ENCODE data around the gene EMC9. TPM values are rescaled to one million over a fixed set of nuclear protein-coding genes. Genes with fewer than 3 reads are reported as not detected.

Gene EMC9
- total RNA-seq, 1 experiment from 2014 or later = 27.4 TPM

DNA sequence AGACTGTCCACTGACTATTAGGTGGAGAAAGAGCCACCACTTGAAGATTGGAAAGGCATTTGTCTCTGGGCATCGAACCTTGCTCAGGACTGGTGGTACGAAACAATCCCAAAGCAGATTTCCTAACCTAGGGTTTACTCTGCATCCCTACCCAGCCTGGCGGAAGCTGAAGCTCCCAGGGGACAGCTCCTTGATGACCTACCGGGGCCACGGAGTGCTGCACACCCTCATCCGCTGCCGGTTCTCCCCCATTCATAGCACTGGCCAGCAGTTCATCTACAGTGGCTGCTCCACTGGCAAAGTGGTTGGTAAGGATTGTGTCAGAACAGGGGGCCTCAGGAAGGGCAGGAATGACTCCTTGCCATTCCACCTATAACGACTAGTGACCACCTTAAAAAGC lies 20.2 kb downstream of the EMC9 start:
- TF ChIP-seq EZH2 (IDR thresholded peaks at IDR 0.05; ENCODE audit: low read depth) = no peak
- TF ChIP-seq, protein P1, sequence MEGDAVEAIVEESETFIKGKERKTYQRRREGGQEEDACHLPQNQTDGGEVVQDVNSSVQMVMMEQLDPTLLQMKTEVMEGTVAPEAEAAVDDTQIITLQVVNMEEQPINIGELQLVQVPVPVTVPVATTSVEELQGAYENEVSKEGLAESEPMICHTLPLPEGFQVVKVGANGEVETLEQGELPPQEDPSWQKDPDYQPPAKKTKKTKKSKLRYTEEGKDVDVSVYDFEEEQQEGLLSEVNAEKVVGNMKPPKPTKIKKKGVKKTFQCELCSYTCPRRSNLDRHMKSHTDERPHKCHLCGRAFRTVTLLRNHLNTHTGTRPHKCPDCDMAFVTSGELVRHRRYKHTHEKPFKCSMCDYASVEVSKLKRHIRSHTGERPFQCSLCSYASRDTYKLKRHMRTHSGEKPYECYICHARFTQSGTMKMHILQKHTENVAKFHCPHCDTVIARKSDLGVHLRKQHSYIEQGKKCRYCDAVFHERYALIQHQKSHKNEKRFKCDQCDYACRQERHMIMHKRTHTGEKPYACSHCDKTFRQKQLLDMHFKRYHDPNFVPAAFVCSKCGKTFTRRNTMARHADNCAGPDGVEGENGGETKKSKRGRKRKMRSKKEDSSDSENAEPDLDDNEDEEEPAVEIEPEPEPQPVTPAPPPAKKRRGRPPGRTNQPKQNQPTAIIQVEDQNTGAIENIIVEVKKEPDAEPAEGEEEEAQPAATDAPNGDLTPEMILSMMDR (conservative IDR thresholded peaks at IDR 0.05) = no peak
- ChIA-PET POLR2A (ENCODE audit: unreplicated experiment) (no interaction called here), CTCF (no interaction called here)
- Histone ChIP-seq H3K4me2 (no peak overlapping the region), H3K9me3 (ENCODE audit: insufficient read depth, low read depth) (no peaks in the 10 kb centered on the region), H3K27me3 (ENCODE audit: insufficient read depth, low read depth) (no peaks in the 10 kb centered on the region), H4K20me1 (ENCODE audit: insufficient read depth) (no peaks in the 10 kb centered on the region), H3F3A (ENCODE audit: insufficient read depth, low read depth) (no peaks in the 10 kb centered on the region), H3K36me3 (ENCODE audit: low read depth) (peaks cover 8% of the 10 kb centered on the region; the same call in 1 of the 2 replicates), H3K4me3 (no peak overlapping the region), H3K9me2 (ENCODE audit: insufficient read depth) (no peaks in the 10 kb centered on the region), H3K27ac (no peak overlapping the region), H2AFZ (no peak overlapping the region), H3K4me1 (replicated peaks; ENCODE audit: insufficient read depth) (peaks cover 5% of the 10 kb centered on the region), H3K79me2 (ENCODE audit: low read depth) (peaks cover 7% of the 10 kb centered on the region)
- no TSS peak for BruUV-seq (replicated peaks)
- intact Hi-C loops (cut with micrococcal nuclease; ENCODE audit: unreplicated experiment) = no loop called here
- DNase-seq = no peak

- peaks cover 11% of the 10 kb centered on the region for H3K4me1 ChIP-seq (replicated peaks; ENCODE audit: insufficient read depth)
- H3K9me2 ChIP-seq (ENCODE audit: insufficient read depth) = no peaks in the 10 kb centered on the region
- ChIA-PET POLR2A (ENCODE audit: unreplicated experiment) (no interaction called here), CTCF (no interaction called here)
- H4K20me1 ChIP-seq (ENCODE audit: insufficient read depth) = no peaks in the 10 kb centered on the region
- BruUV-seq (replicated peaks) = no TSS peak
- TF ChIP-seq, protein P1 (conservative IDR thresholded peaks at IDR 0.05) = no peak
- TF ChIP-seq EZH2 (IDR thresholded peaks at IDR 0.05; ENCODE audit: low read depth) = no peak
- H3K4me3 ChIP-seq = no peak overlapping the region
- H3K27me3 ChIP-seq (ENCODE audit: insufficient read depth, low read depth) = no peaks in the 10 kb centered on the region
- no peaks in the 10 kb centered on the region for H3K9me3 ChIP-seq (ENCODE audit: insufficient read depth, low read depth)
- H3K79me2 ChIP-seq (ENCODE audit: low read depth) = peaks cover 13% of the 10 kb centered on the region
- no peak overlapping the region for H2AFZ ChIP-seq
- no peak for DNase-seq
- no peak overlapping the region for H3K27ac ChIP-seq
- H3K4me2 ChIP-seq = no peak overlapping the region
- intact Hi-C loops (cut with micrococcal nuclease; ENCODE audit: unreplicated experiment) = no loop called here
- peaks cover 8% of the 10 kb centered on the region; the same call in 1 of the 2 replicates for H3K36me3 ChIP-seq (ENCODE audit: low read depth)
- no peaks in the 10 kb centered on the region for H3F3A ChIP-seq (ENCODE audit: insufficient read depth, low read depth)
Measured at GRCh38 chr14:24119691-24120090, 21.7 kb downstream of the EMC9 start.

GRCh38 chr14:24117179-24117578 lies 24.2 kb downstream of the EMC9 start:
- peaks cover 13% of the 10 kb centered on the region for H3K79me2 ChIP-seq (ENCODE audit: low read depth)
- H3K4me3 ChIP-seq = no peak overlapping the region
- ChIA-PET POLR2A (ENCODE audit: unreplicated experiment) (no interaction called here), CTCF (interaction anchor here (0.5 kb wide), 1 partner anchor 506 kb away, joined by 14 read pairs; no protein-coding TSS in a partner anchor)
- intact Hi-C loops (cut with micrococcal nuclease; ENCODE audit: unreplicated experiment) = no loop called here
- H3K4me2 ChIP-seq = no peak overlapping the region
- no peak overlapping the region for H3K27ac ChIP-seq
- peaks cover 8% of the 10 kb centered on the region; the same call in 1 of the 2 replicates for H3K36me3 ChIP-seq (ENCODE audit: low read depth)
- BruUV-seq (replicated peaks) = no TSS peak
- no peak overlapping the region for H2AFZ ChIP-seq
- TF ChIP-seq, protein P1 (conservative IDR thresholded peaks at IDR 0.05) = no peak
- TF ChIP-seq EZH2 (IDR thresholded peaks at IDR 0.05; ENCODE audit: low read depth) = no peak
- H4K20me1 ChIP-seq (ENCODE audit: insufficient read depth) = no peaks in the 10 kb centered on the region
- no peaks in the 10 kb centered on the region for H3K9me3 ChIP-seq (ENCODE audit: insufficient read depth, low read depth)
- H3K4me1 ChIP-seq (replicated peaks; ENCODE audit: insufficient read depth) = peaks cover 11% of the 10 kb centered on the region
- no peak for DNase-seq
- H3K27me3 ChIP-seq (ENCODE audit: insufficient read depth, low read depth) = no peaks in the 10 kb centered on the region
- H3F3A ChIP-seq (ENCODE audit: insufficient read depth, low read depth) = peaks cover 12% of the 10 kb centered on the region; the same call in 1 of the 2 replicates
- no peaks in the 10 kb centered on the region for H3K9me2 ChIP-seq (ENCODE audit: insufficient read depth)

Measured in PC-9 (cell line).